Superior temporal gyrus (tissue), 1 donor: ENCODE measurements around the gene EPB41L4A.

ENCODE experiments used
- DNase-seq: peaks from one replicate; pipeline ENCODE4 v3.0.0-alpha.2; 2016; ENCODE audit errors: extremely low spot score

The EPB41L4A gene

GRCh38 chr5:112356178-112356956, 62.7 kb downstream of the EPB41L4A start:
- DNase-seq = no peak

- no peak for DNase-seq
These were observed 63.9 kb downstream of the EPB41L4A start for GRCh38 chr5:112355058-112355685.

- no peak for DNase-seq
These were observed 65.4 kb downstream of the EPB41L4A start for GRCh38 chr5:112353678-112354077.

GRCh38 chr5:112351225-112351624, 67.9 kb downstream of the EPB41L4A start:
- no peak for DNase-seq

DNA sequence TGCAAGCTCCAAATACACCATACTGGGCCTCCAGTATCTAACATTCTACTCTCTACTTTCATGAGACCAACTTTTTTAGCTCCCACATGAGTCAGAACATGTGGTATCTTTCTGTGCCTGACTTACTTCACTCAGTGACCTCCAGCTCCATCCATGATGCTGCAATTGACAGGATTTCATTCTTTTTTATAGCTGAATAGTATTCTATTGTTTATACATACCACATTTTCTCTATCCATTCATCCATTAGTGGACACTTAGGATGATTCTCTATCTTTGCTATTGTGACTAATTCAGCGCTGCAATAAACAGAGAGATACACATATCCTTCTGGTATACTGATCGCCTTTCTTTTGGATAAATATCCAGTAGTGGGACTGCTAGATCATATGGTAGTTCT, 68.5 kb downstream of the EPB41L4A start:
- DNase-seq = no peak

DNA sequence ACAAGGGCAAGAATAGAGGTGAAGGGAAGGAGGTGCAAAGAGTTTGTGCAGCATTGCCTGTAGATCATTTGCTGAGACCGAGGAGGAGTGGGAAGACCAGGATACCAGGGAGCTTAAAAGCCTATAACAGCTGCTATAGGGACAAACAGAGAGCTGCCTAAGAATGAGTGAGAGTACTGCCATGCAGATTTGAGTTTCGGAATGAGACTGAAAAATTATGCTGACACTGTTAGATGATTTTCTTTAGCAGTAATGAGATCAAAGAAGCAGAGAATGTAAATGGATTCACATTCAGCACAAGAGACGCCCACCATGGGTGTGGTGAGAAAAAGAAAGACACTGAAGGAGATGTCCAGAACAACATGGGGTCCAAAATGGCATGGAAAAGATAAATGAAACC, 69.7 kb downstream of the EPB41L4A start:
- no peak for DNase-seq

DNA sequence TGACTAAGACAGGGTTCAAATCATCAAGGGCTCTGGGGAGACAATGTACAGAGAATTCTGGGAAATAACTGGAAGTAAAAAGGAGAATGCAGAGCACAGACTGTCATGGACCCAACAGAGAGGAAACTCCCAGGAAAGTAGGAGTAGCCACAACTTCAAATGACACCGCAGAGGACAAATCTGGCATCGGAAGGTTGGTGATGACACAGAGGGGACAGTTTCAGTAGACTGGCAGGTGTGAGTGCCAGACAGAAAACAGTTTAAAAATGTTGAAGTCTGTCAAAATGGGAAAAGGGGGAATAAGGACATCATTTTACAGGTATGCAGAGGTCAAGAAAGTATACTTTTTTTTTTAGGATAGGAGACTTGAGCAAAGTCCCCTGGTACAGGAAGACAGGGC, 70.2 kb downstream of the EPB41L4A start:
- no peak for DNase-seq

DNA sequence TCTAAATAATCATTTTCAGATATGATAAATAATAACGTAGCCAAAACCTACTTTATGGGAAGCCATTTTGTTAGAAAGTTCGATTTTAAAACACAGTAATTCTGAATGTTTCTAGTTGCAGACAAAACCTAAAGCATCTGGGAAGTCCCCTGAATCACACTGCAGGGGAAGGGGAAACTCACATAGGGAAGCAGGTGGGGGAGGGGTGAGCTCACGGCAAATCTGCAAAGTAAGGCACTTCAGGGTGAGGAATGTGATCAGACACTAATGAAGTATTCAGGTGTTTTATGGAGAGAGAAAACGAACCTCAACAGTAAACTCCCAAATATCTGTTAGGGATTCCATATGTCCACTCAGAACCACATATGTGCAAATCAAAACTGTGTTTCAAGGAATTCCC, 70.7 kb downstream of the EPB41L4A start:
- DNase-seq = no peak

- no peak for DNase-seq
These were observed 72.5 kb downstream of the EPB41L4A start for GRCh38 chr5:112346411-112347044.

DNA sequence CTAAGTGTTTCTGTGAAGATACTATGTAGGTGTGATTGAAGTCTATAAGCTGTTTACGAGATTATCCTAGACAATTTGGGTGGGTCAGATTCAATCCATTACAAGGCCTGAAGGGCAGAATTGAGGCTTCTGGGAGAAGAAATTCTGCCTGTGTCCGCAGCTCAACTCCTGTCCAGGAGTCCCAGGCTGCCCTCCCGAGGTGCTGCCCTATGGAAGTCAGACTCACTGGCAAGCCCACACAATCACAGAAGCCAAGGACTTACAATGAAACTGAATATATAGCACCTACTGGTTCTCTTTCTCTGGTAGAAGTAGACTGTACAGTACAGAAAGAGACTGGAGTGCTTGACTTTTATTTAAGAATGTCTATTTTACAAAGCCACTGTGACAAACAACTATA, 74.5 kb downstream of the EPB41L4A start:
- DNase-seq = no peak

GRCh38 chr5:112342389-112342788, 76.7 kb downstream of the EPB41L4A start:
- DNase-seq = no peak

GRCh38 chr5:112339761-112340160, 79.3 kb downstream of the EPB41L4A start:
- no peak for DNase-seq

- no peak for DNase-seq
These were observed 80.3 kb downstream of the EPB41L4A start for GRCh38 chr5:112338681-112339337.

GRCh38 chr5:112333331-112333781, 85.7 kb downstream of the EPB41L4A start:
- no peak for DNase-seq

- DNase-seq = no peak
These were observed 87.2 kb downstream of the EPB41L4A start for GRCh38 chr5:112331892-112332291.

DNA sequence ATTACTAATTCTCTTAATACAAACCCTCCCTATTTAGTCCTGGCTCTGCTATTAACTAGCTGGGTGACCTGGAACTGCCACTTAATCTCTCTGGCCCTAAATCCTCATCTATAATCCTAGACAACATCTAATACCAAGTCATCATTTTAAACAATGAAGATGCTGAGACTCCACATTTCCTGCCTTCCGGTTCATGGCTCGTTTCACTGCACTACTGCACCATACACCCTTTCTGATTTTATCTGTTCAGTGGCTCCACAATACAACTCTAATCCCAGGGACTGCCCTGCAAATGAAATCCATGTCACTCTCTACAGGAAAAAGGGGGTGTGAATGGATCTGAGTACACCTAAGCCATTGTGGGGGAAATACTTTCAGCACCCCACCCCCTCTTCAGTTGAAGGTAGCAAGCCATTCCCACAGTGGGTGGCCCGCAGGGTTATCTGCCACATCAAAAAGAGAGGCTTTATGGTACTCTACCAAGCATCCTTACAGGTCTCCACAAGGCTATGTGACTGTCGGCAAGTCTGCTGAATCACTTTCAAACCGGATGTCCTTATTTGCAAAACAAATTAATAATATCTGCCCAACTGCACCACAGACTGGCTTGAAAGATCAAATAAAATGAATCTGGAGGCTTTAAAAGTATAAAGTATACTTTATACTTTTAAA, 89.5 kb downstream of the EPB41L4A start:
- no peak for DNase-seq

DNA sequence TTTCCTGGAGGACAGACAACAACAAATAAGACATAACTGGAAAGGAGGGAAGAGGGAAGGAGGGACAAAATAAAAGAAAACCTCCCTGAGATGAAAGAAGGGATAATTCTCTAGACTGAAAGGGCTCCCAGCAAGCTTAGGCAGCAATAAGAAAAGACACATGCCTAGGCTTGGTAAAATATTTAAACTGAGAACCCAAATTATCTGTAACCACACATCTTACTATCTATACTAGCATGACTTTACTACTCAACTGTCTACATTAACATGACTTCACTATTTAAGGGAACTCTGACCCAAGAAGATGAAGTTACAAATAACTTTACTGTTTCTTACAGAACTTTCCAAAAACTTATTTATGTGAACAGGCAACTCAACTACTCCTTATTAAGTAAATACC, 95.9 kb downstream of the EPB41L4A start:
- no peak for DNase-seq

- no peak for DNase-seq
These were observed 98.7 kb downstream of the EPB41L4A start for GRCh38 chr5:112320408-112320807.

- DNase-seq = no peak
These were observed 100.7 kb downstream of the EPB41L4A start for GRCh38 chr5:112318346-112318745.

DNA sequence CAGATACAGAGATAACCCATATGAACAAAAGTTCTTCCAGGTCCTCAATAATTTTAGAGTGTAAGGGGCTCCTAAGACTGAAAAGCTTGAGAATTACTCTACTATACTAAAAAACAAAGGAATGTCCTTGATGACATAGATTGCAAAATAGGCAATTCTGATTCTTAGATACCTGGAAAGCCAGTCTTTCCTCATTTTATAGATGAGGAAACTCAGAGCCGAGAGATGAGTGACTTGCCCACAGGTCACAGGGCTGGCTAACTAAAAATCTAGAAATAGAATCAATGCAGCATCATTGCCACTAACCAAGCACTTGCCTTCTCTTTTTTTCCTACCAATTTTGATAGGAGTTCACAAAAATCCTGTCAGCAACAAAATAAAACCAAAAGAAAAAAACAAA, 101.2 kb downstream of the EPB41L4A start:
- DNase-seq = no peak

DNA sequence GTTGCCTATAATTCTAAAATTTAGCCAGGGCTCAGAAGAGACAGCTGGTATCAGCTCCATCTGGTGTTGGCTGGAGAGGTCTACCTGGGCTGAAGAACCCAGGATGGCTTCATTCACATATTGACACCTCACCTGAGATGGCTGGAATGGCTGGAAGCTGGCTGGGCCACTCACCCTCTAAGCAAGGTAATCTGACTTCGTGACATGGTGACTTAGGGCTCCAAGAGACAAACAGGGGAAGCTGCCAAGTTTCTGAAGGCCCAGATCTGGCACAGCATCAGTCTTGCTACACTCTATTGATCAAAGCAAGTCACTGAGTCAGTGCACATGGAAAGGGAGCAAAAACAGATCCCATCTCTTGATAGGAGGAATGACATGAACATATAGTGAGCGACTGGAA, 102.3 kb downstream of the EPB41L4A start:
- DNase-seq = no peak

DNA sequence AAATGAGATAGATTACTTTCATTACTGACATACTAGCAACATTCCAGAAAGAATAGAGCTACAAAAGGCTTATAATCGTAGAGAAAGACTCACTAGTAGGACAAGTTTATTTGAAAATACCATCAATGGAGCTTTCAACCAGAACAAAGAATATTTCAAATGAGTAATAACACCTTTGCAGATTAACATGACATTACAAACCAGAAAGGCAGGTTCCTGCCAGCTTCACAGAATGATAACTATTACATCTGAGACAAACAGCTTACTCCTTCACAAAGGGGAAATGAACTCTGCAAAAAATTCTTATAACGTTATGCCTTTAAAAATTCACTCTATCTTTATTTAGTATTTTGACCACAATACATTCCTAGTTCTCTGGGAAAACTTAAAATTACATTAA, 103.1 kb downstream of the EPB41L4A start:
- DNase-seq = no peak
